Ovary (tissue), 1 donor: ENCODE results near the gene TCEA2.

Source experiments
- EP300 ChIP-seq: sonication (generic); formaldehyde crosslinking; IDR thresholded peaks from one replicate; pipeline ENCODE4 v1.6.1; 2017; ENCODE audit warnings: antibody characterized with exemption
- POLR2A ChIP-seq: fragments of 450-650 bp; IDR thresholded peaks from one replicate; pipeline ENCODE4 v1.6.1; 2017; ENCODE audit warnings: antibody characterized with exemption, mild to moderate bottlenecking, moderate library complexity

- no peak for TF ChIP-seq POLR2A
- TF ChIP-seq EP300, result no peak
Observed at GRCh38 chr20:64083378-64083803, 20.4 kb downstream of the TCEA2 start.
